ENCODE data around the gene CCDC127.

Gene CCDC127

GRCh38 chr5:149745-150485 is 68.0 kb downstream of the CCDC127 start:
- FAIRE-seq (no peak), DNase-seq (ENCODE audit: insufficient read length, low spot score) (no peak)
- TF ChIP-seq TAF1 (IDR thresholded peaks at IDR 0.05; ENCODE audit: low read depth, low read length) (no peak), SPI1 (IDR thresholded peaks at IDR 0.05; ENCODE audit: low read depth, low read length) (no peak), POU2F2 (IDR thresholded peaks at IDR 0.05; ENCODE audit: low read depth, low read length) (no peak), PAX5 (IDR thresholded peaks at IDR 0.05; ENCODE audit: insufficient read depth, low read length, severe bottlenecking) (no peak), POLR2A (IDR thresholded peaks at IDR 0.05; ENCODE audit: low read depth, low read length) (no peak), POLR2AphosphoS5 (IDR thresholded peaks at IDR 0.05; ENCODE audit: low read depth, low read length) (no peak)

DNA sequence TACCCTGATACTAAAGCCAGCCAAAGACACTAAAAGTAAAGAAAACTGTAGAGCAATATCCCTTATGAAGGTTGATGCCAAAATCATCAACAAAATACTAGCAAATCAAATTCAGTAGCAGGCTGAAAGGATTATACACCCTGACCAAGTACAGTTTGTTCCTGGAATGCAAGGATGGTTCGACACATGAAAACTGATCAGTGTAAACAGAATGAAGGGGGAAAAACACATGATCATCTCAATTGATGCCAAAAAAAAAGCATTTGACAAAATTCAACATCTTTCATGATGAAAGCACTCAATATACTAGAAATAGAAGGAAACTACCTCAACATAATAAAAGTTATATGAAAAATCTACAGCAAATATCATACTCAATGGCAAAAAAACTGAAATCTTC is 70.2 kb downstream of the CCDC127 start:
- no peak for TF ChIP-seq POLR2AphosphoS5 (IDR thresholded peaks at IDR 0.05; ENCODE audit: low read depth, low read length)
- DNase-seq (ENCODE audit: insufficient read length, low spot score), result no peak
- no peak for FAIRE-seq

Measured in GM12891 (cell line).